ENCODE measurements around the gene PRRT4.

Gene PRRT4

GRCh38 chr7:128343554-128344430 lies 17.7 kb downstream of the PRRT4 start, which contains the start of gene RBM28:
RBM28 (minus strand) TSS chr7:128343908; CDS start chr7:128343793, 115 bp downstream.
- peak; percentile 91 for DNase-seq (ENCODE audit: low spot score)

- no peak for DNase-seq (ENCODE audit: low spot score)
Measured at GRCh38 chr7:128341733-128342132, 19.8 kb downstream of the PRRT4 start.

GRCh38 chr7:128335730-128336129 lies 25.8 kb downstream of the PRRT4 start:
- DNase-seq (ENCODE audit: low spot score) = no peak

GRCh38 chr7:128324368-128324680 lies 37.2 kb downstream of the PRRT4 start:
- no peak for DNase-seq (ENCODE audit: low spot score)

GRCh38 chr7:128323459-128324367 lies 37.8 kb downstream of the PRRT4 start:
- DNase-seq (ENCODE audit: low spot score) = no peak

GRCh38 chr7:128323040-128323439 lies 38.5 kb downstream of the PRRT4 start:
- no peak for DNase-seq (ENCODE audit: low spot score)

- DNase-seq (ENCODE audit: low spot score) = no peak
Measured at GRCh38 chr7:128322040-128322643, 39.3 kb downstream of the PRRT4 start.

- no peak for DNase-seq (ENCODE audit: low spot score)
Measured at GRCh38 chr7:128321044-128321422, 40.5 kb downstream of the PRRT4 start.

GRCh38 chr7:128318691-128319090 lies 42.8 kb downstream of the PRRT4 start:
- DNase-seq (ENCODE audit: low spot score) = no peak

- no peak for DNase-seq (ENCODE audit: low spot score)
Measured at GRCh38 chr7:128311013-128311412, 50.5 kb downstream of the PRRT4 start.

- DNase-seq (ENCODE audit: low spot score) = no peak
Measured at GRCh38 chr7:128310499-128310898, 51.0 kb downstream of the PRRT4 start.

- no peak for DNase-seq (ENCODE audit: low spot score)
Measured at GRCh38 chr7:128309976-128310375, 51.5 kb downstream of the PRRT4 start.

- DNase-seq (ENCODE audit: low spot score) = no peak
Measured at GRCh38 chr7:128309124-128309523, 52.4 kb downstream of the PRRT4 start.

- DNase-seq (ENCODE audit: low spot score) = no peak
Measured at GRCh38 chr7:128307061-128307460, 54.4 kb downstream of the PRRT4 start.

- no peak for DNase-seq (ENCODE audit: low spot score)
Measured at GRCh38 chr7:128304212-128304611, 57.3 kb downstream of the PRRT4 start.

GRCh38 chr7:128303643-128304042 lies 57.8 kb downstream of the PRRT4 start:
- no peak for DNase-seq (ENCODE audit: low spot score)

- DNase-seq (ENCODE audit: low spot score) = no peak
Measured at GRCh38 chr7:128303133-128303532, 58.4 kb downstream of the PRRT4 start.

- no peak for DNase-seq (ENCODE audit: low spot score)
Measured at GRCh38 chr7:128302139-128302538, 59.4 kb downstream of the PRRT4 start.

Measured in left forelimb (tissue), 1 donor.